ENCODE measurements around the gene GPRIN2. TPM values are rescaled to one million over a fixed set of nuclear protein-coding genes. Genes with fewer than 3 reads are reported as not detected.

GPRIN2 gene
- total and polyA plus RNA-seq, 7 donors = 0.16 to 30.0 (median 11.6) TPM; not detected in 1

DNA sequence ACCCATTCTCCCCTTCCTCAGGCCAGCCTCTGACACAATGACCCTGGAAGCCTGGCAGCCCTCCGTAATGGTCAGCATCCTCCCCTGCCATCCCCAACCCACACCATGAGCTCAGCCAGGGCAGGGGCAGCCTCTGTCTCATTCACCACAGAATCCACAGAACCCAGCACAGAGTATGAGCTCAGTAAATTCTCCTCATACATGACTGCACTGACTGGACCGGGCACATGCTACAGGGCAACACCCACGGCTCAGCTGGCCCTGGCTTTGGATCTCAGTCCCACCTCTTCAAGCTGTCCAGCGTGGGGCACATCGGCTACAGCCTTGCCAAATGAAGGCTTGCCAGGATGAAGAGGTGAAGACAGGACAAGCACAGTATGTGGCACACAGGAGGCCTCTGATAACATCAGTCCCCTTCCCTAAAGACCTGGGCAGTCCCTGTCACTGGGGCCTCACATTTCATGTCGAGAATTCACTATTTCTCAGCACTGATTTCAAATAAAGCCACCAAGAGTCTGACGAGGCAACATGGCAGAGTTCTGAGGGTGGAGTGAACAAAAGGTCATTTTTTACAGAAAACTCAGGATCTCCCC, 7.9 kb downstream of the GPRIN2 start:
- Histone ChIP-seq H3K9me3 (no peaks in the 10 kb centered on the region), H3K4me1 (peaks cover 0 to 12% (median 11%) of the 10 kb centered on the region in 4 donors), H3K27me3 (no peaks in the 10 kb centered on the region), H3K36me3 (no peaks in the 10 kb centered on the region), H3K27ac (no peak overlapping the region), H3K4me3 (no peak overlapping the region)
- peak; percentile 63 for DNase-seq
- TF ChIP-seq, protein P1, sequence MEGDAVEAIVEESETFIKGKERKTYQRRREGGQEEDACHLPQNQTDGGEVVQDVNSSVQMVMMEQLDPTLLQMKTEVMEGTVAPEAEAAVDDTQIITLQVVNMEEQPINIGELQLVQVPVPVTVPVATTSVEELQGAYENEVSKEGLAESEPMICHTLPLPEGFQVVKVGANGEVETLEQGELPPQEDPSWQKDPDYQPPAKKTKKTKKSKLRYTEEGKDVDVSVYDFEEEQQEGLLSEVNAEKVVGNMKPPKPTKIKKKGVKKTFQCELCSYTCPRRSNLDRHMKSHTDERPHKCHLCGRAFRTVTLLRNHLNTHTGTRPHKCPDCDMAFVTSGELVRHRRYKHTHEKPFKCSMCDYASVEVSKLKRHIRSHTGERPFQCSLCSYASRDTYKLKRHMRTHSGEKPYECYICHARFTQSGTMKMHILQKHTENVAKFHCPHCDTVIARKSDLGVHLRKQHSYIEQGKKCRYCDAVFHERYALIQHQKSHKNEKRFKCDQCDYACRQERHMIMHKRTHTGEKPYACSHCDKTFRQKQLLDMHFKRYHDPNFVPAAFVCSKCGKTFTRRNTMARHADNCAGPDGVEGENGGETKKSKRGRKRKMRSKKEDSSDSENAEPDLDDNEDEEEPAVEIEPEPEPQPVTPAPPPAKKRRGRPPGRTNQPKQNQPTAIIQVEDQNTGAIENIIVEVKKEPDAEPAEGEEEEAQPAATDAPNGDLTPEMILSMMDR (IDR thresholded peaks at IDR 0.05) = no peak
- TF ChIP-seq EP300 (IDR thresholded peaks at IDR 0.05) = no peak
- intact Hi-C loops (cut with DNase I) = no loop called here
- WGBS, 2 donors = 79% methylated on average over 7 of the region's 7 CpGs

DNA sequence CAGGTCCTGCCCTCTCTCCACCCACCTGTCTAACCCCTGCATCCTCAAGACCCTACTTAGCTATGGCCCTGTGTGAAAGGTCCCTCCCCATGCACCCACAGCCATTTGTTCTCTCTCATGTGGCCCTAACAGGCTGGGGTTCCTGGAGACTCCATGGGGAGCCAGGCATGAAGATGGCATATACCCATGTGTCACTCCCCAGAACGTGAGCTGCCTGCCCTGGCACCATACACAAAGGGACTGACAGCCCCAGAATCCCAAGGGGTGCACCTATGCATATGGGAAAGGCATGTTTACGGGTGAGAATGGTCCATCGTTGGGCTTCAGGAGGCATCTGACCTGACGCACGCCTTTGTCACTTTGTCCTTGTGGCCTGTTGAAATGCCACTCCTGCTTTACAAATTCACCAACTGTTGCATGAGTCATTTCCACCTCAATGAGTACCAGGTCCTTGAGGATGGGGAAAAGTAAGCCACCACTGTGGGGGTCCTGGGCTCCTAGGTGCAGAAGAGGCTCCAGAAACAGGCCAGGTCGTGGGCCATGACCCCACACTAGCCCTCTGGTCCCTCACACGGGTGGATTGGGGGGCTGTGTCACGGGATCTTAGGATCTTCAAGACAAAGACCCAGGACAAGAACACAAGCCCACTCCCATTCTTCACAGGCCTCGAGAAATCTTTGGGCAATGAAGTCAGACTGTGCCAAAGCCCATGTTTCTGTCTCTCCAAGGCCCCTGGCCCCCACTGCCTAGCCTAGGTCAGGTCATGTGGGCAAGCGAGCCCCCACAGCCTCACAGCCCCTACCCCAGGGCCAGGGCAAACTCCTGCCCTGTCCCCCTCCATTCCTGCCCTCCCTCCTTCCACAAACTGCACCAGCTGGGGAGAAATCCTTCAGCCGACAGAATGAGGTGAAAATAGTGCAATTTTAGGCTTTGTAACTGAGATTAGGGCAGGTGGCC, 8.6 kb downstream of the GPRIN2 start:
- WGBS, 2 donors = 75 to 78% methylated on average over 11 of the region's 11 CpGs
- intact Hi-C loops (cut with DNase I) = no loop called here

DNA sequence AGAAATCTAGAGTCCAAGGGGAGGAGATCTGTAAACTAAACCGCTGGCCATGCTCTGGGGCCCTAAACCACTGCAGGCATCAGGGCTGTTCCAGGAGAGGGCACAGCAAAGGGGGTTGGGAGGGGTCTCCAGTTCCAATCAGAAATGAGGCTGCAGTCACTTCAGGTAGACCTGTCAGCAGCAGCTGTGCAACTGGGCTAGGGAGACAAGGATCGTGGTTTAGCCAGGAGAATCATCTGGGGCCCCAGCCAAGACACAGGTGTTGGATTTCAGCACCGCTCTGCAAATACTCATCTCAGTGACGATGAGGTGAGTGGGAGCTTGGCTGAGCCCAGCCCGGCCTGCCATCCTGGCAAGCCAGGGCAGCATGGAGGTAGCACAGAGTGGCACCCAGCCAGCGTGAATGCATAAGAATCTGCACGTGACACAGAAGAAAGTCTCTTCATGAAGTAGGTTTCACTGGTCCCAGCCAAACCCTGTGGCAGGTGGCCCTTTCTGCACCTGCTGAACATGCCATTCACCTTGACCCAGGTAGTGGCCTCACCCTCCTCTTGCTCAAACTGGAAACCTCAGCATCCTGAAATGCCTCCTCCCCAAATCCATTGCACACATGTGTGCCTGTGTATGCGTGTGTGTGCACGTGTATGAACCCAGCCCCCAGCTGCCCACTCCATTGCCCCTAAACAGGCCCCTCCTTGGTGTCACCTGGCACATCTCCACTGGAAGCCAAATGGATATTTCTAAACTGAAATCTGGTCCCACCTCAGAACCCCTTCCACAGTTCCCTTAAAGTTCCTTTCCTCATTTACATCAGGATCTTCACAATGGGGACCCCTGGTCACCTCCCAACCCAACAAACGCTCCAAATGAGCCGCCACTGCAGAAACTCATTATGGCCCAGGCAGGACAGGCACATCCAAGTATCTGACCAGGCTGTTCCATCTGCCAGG, 9.6 kb downstream of the GPRIN2 start:
- no peak overlapping the region for H3K4me3 ChIP-seq
- H3K27me3 ChIP-seq = no peaks in the 10 kb centered on the region
- peak; percentile 62 for DNase-seq
- WGBS, 2 donors = 75 to 80% methylated on average over 11 of the region's 11 CpGs
- H3K27ac ChIP-seq = no peak overlapping the region
- no peaks in the 10 kb centered on the region for H3K36me3 ChIP-seq
- intact Hi-C loops (cut with DNase I) = no loop called here
- H3K4me1 ChIP-seq = peaks cover 0 to 12% (median 11%) of the 10 kb centered on the region in 4 donors
- no peaks in the 10 kb centered on the region for H3K9me3 ChIP-seq
- TF ChIP-seq POLR2A (IDR thresholded peaks at IDR 0.05) (no peak), POLR2AphosphoS5 (IDR thresholded peaks at IDR 0.05) (no peak), EP300 (IDR thresholded peaks at IDR 0.05) (no peak)
- TF ChIP-seq, protein P1 (IDR thresholded peaks at IDR 0.05) = no peak

More for the DNA sequence above, 8.6 kb downstream of the GPRIN2 start:
- peaks cover 0 to 12% (median 11%) of the 10 kb centered on the region in 4 donors for H3K4me1 ChIP-seq
- no peaks in the 10 kb centered on the region for H3K9me3 ChIP-seq
- peak; percentile 67 for DNase-seq
- no peaks in the 10 kb centered on the region for H3K27me3 ChIP-seq
- TF ChIP-seq POLR2AphosphoS5 (IDR thresholded peaks at IDR 0.05) (no peak), POLR2A (IDR thresholded peaks at IDR 0.05) (no peak), EP300 (IDR thresholded peaks at IDR 0.05) (no peak)
- TF ChIP-seq, protein P1 (IDR thresholded peaks at IDR 0.05) = no peak
- no peaks in the 10 kb centered on the region for H3K36me3 ChIP-seq
- no peak overlapping the region for H3K27ac ChIP-seq
- H3K4me3 ChIP-seq = no peak overlapping the region

DNA sequence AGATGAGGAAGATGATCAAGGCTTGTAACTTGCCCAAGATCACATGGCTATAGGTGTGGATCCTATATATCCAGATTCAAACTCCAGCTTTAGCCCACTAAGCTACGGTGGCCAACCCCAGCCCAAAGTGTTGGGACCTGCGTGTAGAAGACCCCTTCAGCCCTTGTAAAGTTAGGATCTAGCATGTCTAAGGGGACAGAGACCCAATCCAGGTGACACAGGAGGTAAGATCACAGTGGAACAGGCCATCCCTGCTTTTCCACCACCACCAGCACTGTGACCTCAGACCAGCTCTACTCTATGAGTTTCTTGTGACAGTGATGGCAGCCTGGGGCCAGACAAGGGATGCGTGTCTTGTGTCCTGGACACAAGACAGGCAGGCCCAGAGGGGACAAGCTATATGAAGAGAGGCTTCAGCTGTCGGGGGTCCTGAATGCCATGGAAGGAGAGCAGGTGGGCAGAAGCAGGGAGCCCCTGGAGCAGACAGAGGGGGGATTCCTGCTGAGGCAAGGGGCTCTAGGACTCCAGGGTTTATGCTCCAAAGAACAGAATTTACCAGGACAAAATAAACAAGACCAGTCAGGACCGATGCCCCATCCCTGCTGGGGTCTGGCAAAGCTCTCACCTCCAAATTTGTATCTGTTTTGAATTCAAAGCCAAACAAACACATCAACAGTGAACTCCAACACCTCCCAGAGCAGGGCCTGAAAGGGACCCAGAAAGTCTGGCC, 10.4 kb downstream of the GPRIN2 start:
- no peak for TF ChIP-seq POLR2A (IDR thresholded peaks at IDR 0.05)
- no peak for TF ChIP-seq EP300 (IDR thresholded peaks at IDR 0.05)
- TF ChIP-seq, protein P1 (IDR thresholded peaks at IDR 0.05) = no peak
- TF ChIP-seq POLR2AphosphoS5 (IDR thresholded peaks at IDR 0.05) = no peak
- no peak overlapping the region for H3K27ac ChIP-seq
- H3K27me3 ChIP-seq = no peaks in the 10 kb centered on the region
- no peak overlapping the region for H3K4me3 ChIP-seq
- DNase-seq = peak; percentile 63
- H3K4me1 ChIP-seq = peaks cover 0 to 18% (median 15%) of the 10 kb centered on the region in 4 donors
- no peaks in the 10 kb centered on the region for H3K36me3 ChIP-seq
- WGBS, 2 donors = 82 to 84% methylated on average over 5 of the region's 5 CpGs
- intact Hi-C loops (cut with DNase I) = no loop called here
- no peaks in the 10 kb centered on the region for H3K9me3 ChIP-seq
